HepG2 (cell line): ENCODE results near the gene ARHGAP12. TPM values are rescaled to one million over a fixed set of nuclear protein-coding genes. Genes with fewer than 3 reads are reported as not detected.

ENCODE experiments used
- ATAC-seq: fragments of 200-7000 bp; cut with Tn5 transposase; 3 replicates; pipeline ENCODE4 v1.9.1; 2020; ENCODE audit warnings: mild to moderate bottlenecking, moderate library complexity
- BruUV-seq: library from RNA; stranded (reverse); fragments of 400-500 nt; replicated peaks from 2 replicates; lab custom pipeline; 2021; lab: Mats Ljungman, UMichigan
- CTCF ChIA-PET: fragments of 300-600 bp; formaldehyde crosslinking; extraction: SDS; loops from one replicate; lab custom pipeline; 2021; ENCODE audit warnings: low total read pairs, inconsistent platforms, low intra/inter-chr PET ratio; lab: Yijun Ruan, JAX
- POLR2A ChIA-PET: fragments of 350-600 bp; sonication (Branson Sonifier 250); formaldehyde crosslinking; loops from one replicate; lab custom pipeline; 2020; ENCODE audit warnings: antibody characterized with exemption, inconsistent platforms; lab: Yijun Ruan, JAX
- DNase-seq: peaks from one replicate; pipeline ENCODE4 v3.0.0-alpha.2; 2015; ENCODE audit warnings: low spot score
- FAIRE-seq: peaks from 3 replicates; lab custom pipeline; 2011; peaks lifted over from hg19 to GRCh38; lab: Jason Lieb, UNC
- H2AFZ ChIP-seq: one replicate; pipeline ENCODE4 v1.6.1; 2011; ENCODE audit warnings: low read length, inconsistent platforms
- H3K27ac ChIP-seq: fragments of 300-600 bp; 3 replicates; pipeline ENCODE4 v1.8.0; 2011; ENCODE audit warnings: mixed run types, mild to moderate bottlenecking, mixed read lengths, low read length, inconsistent platforms; ENCODE audit not compliant: insufficient read depth; ENCODE audit errors: extremely low read length
- H3K27me3 ChIP-seq, 2 experiments: fragments of 200-600 bp in 1 of 2; 2 replicates in 1 of 2; 3 replicates in 1 of 2; pipeline versions ENCODE4 v1.6.0 to v1.8.0; 2011; ENCODE audit warnings: low read length in 2 of 2, mild to moderate bottlenecking in 2 of 2, moderate library complexity in 2 of 2, inconsistent platforms in 1 of 2; ENCODE audit not compliant: insufficient read depth in 2 of 2, control insufficient read depth in 1 of 2
- H3K36me3 ChIP-seq, 2 experiments: fragments of 200-600 bp in 1 of 2; replicated peaks in 1 of 2; 2 replicates in 1 of 2; 3 replicates in 1 of 2; pipeline versions ENCODE4 v1.5.1 to v1.8.0; 2011; ENCODE audit warnings: low read length in 2 of 2, inconsistent platforms in 1 of 2; ENCODE audit not compliant: insufficient read depth in 2 of 2, control insufficient read depth in 1 of 2
- H3K4me1 ChIP-seq: 2 replicates; pipeline ENCODE4 v1.5.1; 2012; ENCODE audit warnings: low read length, inconsistent platforms; ENCODE audit not compliant: insufficient read depth
- H3K4me2 ChIP-seq: 2 replicates; pipeline ENCODE4 v1.6.0; 2011; ENCODE audit warnings: low read depth, low read length, inconsistent platforms
- H3K4me3 ChIP-seq, 3 experiments: fragments of 200-600 bp in 1 of 3; sonication (generic), shearing (Covaris generic) in 1 of 3; replicated peaks in 1 of 3; 2 replicates each; pipeline ENCODE4 v1.5.1; 2011 to 2016; ENCODE audit warnings: low read length in 3 of 3, inconsistent platforms in 2 of 3, low read depth in 2 of 3, mild to moderate bottlenecking in 2 of 3, control low read depth in 1 of 3, mixed read lengths in 1 of 3; ENCODE audit not compliant: insufficient read depth in 1 of 3
- H3K79me2 ChIP-seq: one replicate; pipeline ENCODE4 v1.6.1; 2011; ENCODE audit warnings: low read length, inconsistent platforms; ENCODE audit not compliant: insufficient read depth
- H3K9ac ChIP-seq: 2 replicates; pipeline ENCODE4 v1.6.0; 2011; ENCODE audit warnings: mild to moderate bottlenecking, low read depth, low read length, inconsistent platforms; ENCODE audit not compliant: insufficient read depth
- H3K9me3 ChIP-seq: 2 replicates; pipeline ENCODE4 v1.5.1; 2012; ENCODE audit warnings: mild to moderate bottlenecking, low read length
- H4K20me1 ChIP-seq: 2 replicates; pipeline ENCODE4 v1.6.0; 2011; ENCODE audit warnings: inconsistent platforms, mild to moderate bottlenecking, low read length, moderate library complexity; ENCODE audit not compliant: insufficient read depth
- AGO2 ChIP-seq: fragments of 200-400 bp; formaldehyde crosslinking; optimal IDR thresholded peaks from 2 replicates; pipeline ENCODE3; 2017; ENCODE audit warnings: mild to moderate bottlenecking, low read depth, low read length, moderate library complexity
- MAFG ChIP-seq: sonication (generic); formaldehyde crosslinking; IDR thresholded peaks from 2 replicates; pipeline ENCODE4 v1.5.1; 2020; ENCODE audit warnings: mild to moderate bottlenecking, missing genetic modification reagents
- MLLT10 ChIP-seq: sonication (generic); formaldehyde crosslinking; IDR thresholded peaks from 2 replicates; pipeline ENCODE4 v1.4.0; 2020; ENCODE audit warnings: missing genetic modification reagents
- NCOA5 ChIP-seq: sonication (generic); formaldehyde crosslinking; IDR thresholded peaks from 2 replicates; pipeline ENCODE4 v1.4.0; 2020; ENCODE audit warnings: missing genetic modification reagents
- SOX5 ChIP-seq: IDR thresholded peaks from 2 replicates; pipeline ENCODE4 v1.6.1; 2016; ENCODE audit warnings: borderline replicate concordance
- THAP9 ChIP-seq: sonication (generic); formaldehyde crosslinking; IDR thresholded peaks from 2 replicates; pipeline ENCODE4; 2020; ENCODE audit warnings: missing genetic modification reagents, mild to moderate bottlenecking, borderline replicate concordance
- ZNF224 ChIP-seq: sonication (generic); formaldehyde crosslinking; IDR thresholded peaks from 2 replicates; pipeline ENCODE4 v1.5.0; 2020; ENCODE audit warnings: mild to moderate bottlenecking, missing genetic modification reagents
- ZNF318 ChIP-seq: sonication (generic); formaldehyde crosslinking; IDR thresholded peaks from 2 replicates; pipeline ENCODE4 v1.4.0; 2020; ENCODE audit warnings: mild to moderate bottlenecking, missing genetic modification reagents
- ZNF337 ChIP-seq: sonication (generic); formaldehyde crosslinking; IDR thresholded peaks from 2 replicates; pipeline ENCODE4 v1.5.1; 2020; ENCODE audit warnings: missing genetic modification reagents, low read depth, mild to moderate bottlenecking, borderline replicate concordance
- ZNF558 ChIP-seq: sonication (generic); formaldehyde crosslinking; IDR thresholded peaks from 2 replicates; pipeline ENCODE4 v1.9.0; 2022; ENCODE audit warnings: mild to moderate bottlenecking, missing genetic modification reagents, borderline replicate concordance
- WGBS: methylation state at CpG from one replicate; pipeline ENCODE4 v1.1.6; 2017; ENCODE audit warnings: low lambda C conversion rate; 5-methylcytosine and 5-hydroxymethylcytosine counted together
- in situ Hi-C: cut with HindIII; loops from 2 replicates; pipeline ENCODE4 v1.10.0; 2017; ENCODE audit warnings: low pct_unique_long_range_greater_than_20kb; ENCODE audit not compliant: extremely low pct_ligation_motif_present
- intact Hi-C: fragments of 100-400 bp; cut with micrococcal nuclease; formaldehyde crosslinking; loops from one replicate; pipeline ENCODE4 v1.10.0; 2022; ENCODE audit not compliant: unreplicated experiment
- polyA plus RNA-seq, 8 experiments: library from polyadenylated mRNA; depleted of rRNA in 3 of 8; stranded (reverse) in 7 of 8; unstranded in 1 of 8; fragments of >200 nt; fragmentation: Illumina TruSeq in 4 of 8; extraction: Trizol in 4 of 8; gene quantifications; 2 replicates each; pipeline versions ENCODE4 v1.2.1 to v1.2.3, GENCODE V29; 2011 to 2016; ENCODE audit warnings: low read depth in 4 of 8, missing spikeins in 1 of 8, mixed read lengths in 1 of 8; ENCODE audit not compliant: insufficient read depth in 1 of 8
- total RNA-seq, 5 experiments: library from RNA; depleted of rRNA; stranded (reverse); fragments of >200 nt; fragmentation: Illumina TruSeq; extraction: Trizol; gene quantifications; 2 replicates each; pipeline ENCODE4 v1.2.3, GENCODE V29; 2016; ENCODE audit warnings: low read depth in 1 of 5
- TF ChIP-seq, protein P1 (sequence below): sonication (generic); formaldehyde crosslinking; IDR thresholded peaks from 2 replicates; pipeline ENCODE4 v1.5.1; 2020; ENCODE audit warnings: missing genetic modification reagents, mild to moderate bottlenecking, borderline replicate concordance

ARHGAP12 gene
- total and polyA plus RNA-seq, 2 of the 13 experiments (the other 11 are each of a cell fraction or from before 2014, with no cell fraction given), result 25.0 to 54.6 TPM

DNA sequence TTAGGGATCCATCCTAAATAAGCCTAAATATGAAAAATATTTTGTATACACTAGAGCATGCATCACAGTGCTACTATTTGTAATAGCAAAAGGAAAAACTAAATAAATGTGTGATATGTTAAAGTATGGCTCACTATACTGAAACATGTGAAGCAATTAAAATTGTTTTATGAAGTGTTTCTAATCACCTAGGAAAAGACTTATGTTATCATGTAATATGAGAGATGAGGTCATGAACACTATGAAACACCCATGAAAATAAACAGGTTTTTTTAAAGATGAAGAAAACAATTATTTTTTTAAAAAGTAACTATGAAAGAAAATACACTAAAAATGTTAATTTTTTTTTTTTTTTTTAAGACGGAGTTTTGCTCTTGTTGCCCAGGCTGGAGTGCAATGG, 16.8 kb upstream of the ARHGAP12 start:
- DNase-seq (no peak), ATAC-seq (no peak), FAIRE-seq (no peak)
- CTCF ChIA-PET, result interaction anchor here (1.3 kb wide), 1 partner anchor 108 kb away, joined by 3 read pairs; no protein-coding TSS in a partner anchor
- no peaks in the 10 kb centered on the region for H3K36me3 ChIP-seq
- H4K20me1 ChIP-seq, result no peaks in the 10 kb centered on the region
- no TSS peak for BruUV-seq
- intact Hi-C loops (loop anchor here (2.0 kb wide), 1 partner anchor 19 kb away; no protein-coding TSS in a partner anchor), in situ Hi-C loops (loop anchor here (5.0 to 25.0 kb wide), 2 partner anchors 83 to 1508 kb away; partner anchors contain the start of gene MAP3K8)
- no peaks in the 10 kb centered on the region for H3K27me3 ChIP-seq
- H2AFZ ChIP-seq, result no peak overlapping the region
- H3K9me3 ChIP-seq, result no peaks in the 10 kb centered on the region
- H3K9ac ChIP-seq, result no peak overlapping the region; the same call in 1 of the 2 replicates
- TF ChIP-seq ZNF337 (CRISPR knock-in tag) (no peak), MLLT10 (CRISPR knock-in tag) (no peak), ZNF224 (no peak), THAP9 (CRISPR knock-in tag) (no peak), AGO2 (no peak), ZNF558 (no peak), SOX5 (CRISPR knock-in tag) (no peak), NCOA5 (CRISPR knock-in tag) (no peak), MAFG (no peak), ZNF318 (CRISPR knock-in tag) (no peak)
- TF ChIP-seq, protein P1, sequence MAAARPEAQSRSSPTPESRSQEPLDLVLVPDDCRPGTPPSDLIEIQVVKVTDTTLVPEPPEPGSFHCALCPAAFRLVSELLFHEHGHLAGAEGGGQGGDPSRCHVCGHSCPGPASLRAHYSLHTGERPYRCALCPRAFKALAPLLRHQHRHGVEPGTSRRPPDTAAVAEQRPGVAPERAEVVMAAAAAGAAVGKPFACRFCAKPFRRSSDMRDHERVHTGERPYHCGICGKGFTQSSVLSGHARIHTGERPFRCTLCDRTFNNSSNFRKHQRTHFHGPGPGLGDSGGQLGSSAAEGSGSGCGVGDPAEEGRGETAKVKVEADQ (CRISPR knock-in tag), result no peak
- H3K4me1 ChIP-seq, result peaks cover 79% of the 10 kb centered on the region
- H3K27ac ChIP-seq, result peak overlapping the region; percentile 77
- POLR2A ChIA-PET, result interaction anchor here (3.4 kb wide), 1 partner anchor 16 kb away, joined by 23 read pairs; the partner anchor contains the start of gene ARHGAP12
- no peak overlapping the region for H3K4me2 ChIP-seq
- H3K79me2 ChIP-seq, result peaks cover 6% of the 10 kb centered on the region
- 77% methylated on average over 1 of the region's 1 CpG for WGBS
- H3K4me3 ChIP-seq, result no peak overlapping the region
